Activated gamma-delta T cell treated with Interleukin-2 at 50 U/mL for 16 hours (primary cell): Measurements from ENCODE around the gene MCC.
"Not testable (repeated sequence)": the region's sequence is repeated elsewhere in the genome, so short reads cannot be mapped to it uniquely, and the experiment has no call there.

Source experiments
- DNase-seq: peaks from one replicate; pipeline ENCODE4 v3.0.0-alpha.2; 2020

The MCC gene

DNA sequence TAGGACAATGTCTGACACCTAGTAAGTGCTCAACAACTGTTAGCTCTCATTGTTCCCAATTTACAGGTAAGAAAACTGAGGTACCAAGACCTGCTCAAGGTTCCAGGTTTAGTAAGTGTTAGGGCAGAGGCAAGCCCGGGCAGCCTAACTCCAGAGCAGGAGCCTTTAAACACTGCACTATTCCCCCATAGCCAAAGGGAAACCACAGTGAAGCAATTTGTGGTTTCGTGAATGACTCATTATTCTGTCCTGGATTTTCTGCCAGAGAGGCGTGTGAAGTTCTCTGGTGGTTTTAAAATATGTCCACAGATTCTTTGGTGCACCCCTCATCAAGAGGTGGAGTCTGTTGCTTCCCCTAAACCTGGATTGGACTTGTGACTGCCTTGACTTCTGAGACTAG, 1.0 kb upstream of the MCC start:
- DNase-seq: no peak

DNA sequence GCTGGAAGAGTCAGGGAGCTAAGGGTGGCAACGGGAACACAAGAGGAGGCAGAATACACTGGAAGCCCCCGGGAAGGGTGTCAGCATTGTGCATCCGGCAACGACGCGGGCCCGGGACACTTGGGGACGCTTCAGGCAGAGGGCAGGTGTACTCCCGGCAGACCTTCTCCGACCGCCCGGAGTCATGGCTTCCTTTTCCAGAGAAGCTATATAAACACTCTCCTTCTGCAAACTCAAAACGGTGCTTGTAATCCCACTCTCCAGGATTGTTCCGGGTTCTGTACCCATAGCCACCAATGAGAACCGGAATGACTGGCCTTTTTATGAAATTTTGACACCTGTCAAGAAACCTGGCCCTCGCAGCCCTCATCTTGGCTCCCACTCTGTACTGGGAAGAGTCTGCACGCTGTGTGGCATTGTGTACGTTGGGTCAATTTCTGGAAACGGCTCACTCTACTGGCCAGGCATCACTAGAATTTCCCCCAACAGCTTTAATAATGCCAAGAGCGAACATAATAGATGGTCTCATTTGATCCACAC, 462 bp upstream of the MCC start:
- no peak for DNase-seq

DNA sequence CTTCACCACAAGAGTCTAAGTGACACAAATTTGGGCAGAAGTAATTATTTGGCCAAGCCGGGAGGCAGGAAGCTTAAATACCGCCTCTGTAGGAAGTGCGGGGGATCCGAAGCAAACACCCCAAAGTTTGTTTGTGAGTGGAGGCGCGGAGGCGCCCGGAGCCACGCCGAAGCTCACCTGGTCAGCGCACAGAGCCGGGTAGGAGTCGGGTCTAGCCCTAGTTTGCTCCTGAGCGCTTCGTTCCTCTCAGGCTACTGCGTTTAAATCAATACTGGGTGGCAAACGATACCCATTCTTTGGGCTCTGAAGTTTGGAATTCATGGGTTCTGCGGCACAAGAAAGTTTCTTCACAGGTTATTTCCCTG, 855 bp downstream of the MCC start:
- no peak for DNase-seq

DNA sequence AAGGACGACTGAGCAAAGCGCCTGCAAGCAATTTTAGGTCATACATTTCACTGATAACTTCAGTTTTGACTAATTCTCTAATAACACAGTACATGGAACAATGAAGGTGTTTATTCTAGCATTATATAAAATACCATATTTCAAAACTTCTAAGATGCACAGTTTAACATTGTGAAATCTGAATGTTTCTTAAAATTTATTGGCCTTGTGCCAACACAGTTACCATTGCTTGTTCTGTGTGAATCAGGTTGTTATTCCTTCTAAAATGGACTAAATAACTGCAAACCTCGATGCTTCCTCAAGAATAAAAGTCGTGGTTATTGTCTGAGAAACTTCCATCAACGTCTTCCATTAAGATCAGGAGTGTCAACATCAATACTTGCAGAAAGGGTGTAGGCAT, 8.0 kb downstream of the MCC start:
- no peak for DNase-seq

DNA sequence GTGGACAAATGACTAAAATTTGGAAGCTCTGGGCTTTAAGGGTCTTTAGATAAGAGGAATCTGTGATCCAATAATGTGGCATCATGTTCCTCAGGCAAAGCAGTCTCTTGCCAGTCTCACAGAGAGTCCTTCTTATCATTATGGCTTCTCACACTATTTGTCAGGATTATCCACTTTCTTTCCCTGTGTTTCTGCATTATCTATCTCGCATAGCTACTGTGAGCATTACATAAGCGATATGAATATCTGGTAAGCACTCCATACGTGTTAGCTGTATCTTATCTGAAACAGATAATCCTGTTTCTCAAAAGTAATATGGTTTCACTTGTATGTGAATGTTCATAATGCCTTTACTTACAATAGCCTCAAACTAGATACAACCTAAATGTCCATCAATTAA, 9.6 kb downstream of the MCC start:
- DNase-seq: no peak

DNA sequence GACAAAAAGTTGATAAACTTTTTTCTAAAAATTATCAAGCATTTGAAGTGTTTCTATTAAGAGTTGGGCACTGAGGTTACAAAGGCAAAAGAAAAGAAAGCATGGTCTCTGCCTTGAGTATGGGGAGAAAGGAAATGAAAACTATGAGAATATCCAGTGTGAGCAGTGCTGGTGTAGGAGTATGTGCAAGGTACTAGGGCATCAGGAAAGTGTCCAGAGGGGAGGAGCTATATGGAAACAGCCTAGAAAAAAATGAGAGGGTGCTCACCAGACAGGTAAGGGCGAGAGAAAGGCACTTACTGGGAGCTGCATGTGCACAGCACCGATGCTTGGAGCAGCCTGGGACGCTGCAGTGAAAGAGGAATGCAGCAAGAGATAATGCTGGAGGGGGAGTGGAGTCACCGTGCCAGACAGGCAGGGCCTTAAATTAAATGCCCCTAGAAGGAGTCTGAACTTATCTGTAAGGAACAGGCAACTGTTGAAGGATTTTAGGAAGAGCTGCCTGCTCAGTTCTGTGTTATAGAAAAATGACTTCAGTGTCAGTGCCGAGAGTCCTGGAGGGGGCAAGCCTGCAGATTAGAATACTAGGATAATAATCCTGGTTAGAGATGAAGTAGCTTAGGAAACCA, 14.0 kb downstream of the MCC start:
- DNase-seq: no peak

DNA sequence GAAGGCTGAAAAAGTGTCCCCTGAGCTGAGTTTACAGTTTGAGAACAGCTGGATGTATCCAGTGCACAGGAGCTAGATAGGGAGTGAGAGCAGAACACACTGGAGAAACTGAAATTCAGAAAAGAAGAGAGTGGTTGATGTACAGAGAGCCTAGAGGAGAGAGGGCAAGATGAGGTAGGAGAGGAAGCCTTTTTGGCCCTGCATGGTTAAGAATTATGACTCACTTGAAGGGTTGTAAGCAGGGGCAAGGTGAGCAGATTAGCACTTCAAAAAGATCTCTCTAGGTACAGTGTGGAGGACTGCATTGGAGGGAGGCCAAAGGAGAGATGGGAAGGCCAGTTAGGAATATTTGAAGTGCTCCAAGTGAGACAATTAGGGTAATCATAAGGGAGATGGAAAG, 25.2 kb downstream of the MCC start:
- DNase-seq: no peak

DNA sequence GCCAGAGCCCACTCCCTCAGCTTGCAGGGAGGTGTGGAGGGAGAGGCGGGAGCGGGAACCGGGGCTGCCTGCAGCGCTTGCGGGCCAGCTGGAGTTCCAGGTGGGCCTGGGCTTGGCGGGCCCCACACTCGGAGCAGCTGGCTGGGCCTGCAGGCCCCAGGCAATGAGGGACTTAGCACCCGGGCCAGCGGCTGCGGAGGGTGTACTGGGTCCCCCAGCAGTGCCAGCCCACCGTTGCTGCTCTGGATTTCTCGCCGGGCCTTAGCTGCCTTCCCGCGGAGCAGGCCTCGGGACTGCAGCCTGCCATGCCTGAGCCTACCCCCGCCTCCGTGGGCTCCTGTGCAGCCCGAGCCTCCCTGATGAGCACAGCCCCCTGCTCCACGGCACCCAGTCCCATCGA, 31.1 kb downstream of the MCC start:
- DNase-seq: not testable (repeated sequence)

DNA sequence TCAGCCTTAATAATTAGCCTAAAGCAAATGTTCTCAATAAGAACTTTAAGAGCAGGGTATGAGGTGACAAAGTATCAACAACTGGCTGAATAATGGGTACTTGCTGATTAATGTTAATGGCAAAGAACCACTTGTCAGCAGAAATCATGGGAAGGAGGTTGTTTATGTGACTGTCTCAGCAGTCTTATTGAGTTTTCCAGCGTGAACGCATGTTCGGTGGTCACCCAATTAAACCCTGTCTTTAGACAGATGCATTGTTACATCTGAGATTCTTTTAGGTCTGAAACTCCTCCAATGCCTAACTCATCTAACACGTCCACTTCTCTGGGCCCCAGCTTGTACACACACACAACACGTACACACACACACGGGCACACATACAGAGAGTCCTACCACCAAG, 35.3 kb downstream of the MCC start:
- DNase-seq: no peak

DNA sequence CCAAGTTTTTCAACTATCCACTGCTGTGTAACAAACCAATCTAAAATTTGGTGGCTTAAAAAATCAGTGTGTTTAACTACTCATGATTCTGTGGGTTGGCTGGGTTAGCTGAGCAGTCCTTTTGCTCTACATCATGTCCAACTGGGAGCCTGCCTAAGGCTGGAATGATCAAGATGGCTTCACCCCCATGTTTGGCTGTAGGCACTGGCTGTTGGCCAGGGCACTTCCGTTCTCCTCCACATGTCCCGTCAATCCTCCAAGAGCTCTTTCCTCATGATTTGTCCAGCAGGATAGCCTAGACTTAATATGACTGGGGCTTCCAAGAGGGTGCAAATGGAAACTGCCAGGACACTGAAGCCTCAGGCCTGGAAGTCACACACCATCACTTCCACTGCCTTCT, 36.5 kb downstream of the MCC start:
- DNase-seq: no peak

DNA sequence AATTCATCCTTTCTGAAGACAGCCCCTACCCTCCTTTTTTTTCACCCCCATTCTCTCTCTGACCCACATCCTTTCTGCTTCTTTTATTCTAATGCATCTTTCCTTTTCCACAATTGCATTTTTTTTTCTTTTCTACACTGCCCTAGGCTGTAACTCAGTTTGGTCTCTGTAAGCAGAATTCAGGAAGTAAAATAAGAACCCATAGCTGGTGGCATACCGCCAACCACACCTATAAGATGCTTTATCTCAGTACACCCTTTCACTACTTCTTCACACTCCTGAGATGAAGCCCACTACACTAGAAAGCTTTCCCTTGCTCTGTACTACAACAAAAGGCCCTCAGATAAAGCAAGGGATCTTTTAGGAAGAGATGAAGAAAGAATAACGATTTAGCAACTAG, 37.3 kb downstream of the MCC start:
- no peak for DNase-seq

DNA sequence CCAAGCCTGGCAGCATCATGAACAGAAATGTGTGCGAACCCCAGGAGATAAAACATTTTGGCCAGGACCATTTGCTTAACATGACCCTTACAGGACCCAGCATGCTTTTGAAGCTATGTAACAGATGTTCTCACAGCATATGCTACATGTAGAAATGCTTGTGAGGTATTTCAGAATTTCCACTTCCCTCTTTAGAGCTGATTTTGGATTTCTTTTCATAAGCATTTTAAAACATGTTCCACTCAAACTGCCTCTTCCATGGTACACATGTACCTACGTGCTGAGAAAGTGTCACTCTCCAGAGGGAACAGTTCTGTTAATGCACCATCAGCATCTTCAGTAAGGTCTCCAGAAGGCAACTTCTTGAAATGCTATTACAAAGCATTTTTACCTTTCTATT, 37.8 kb downstream of the MCC start:
- DNase-seq: no peak

DNA sequence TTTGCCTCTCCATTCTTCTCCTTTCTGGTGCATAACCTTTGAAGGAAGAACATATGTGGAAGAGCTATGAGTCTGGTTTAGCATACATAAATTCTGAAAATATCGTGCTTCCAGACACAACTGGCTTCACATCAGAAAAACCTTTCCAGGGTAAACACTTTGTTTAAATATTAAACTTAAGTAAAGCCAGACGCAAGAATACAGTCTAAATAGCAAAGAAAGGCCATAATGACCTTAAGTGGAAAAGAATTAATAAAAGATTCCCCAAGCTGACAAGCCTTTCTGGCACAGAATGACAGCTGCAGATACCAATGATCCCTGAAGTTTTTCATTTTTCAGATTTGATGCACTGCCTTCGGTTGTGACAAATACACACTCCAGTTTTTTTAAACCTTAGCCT, 40.0 kb downstream of the MCC start:
- DNase-seq: no peak

DNA sequence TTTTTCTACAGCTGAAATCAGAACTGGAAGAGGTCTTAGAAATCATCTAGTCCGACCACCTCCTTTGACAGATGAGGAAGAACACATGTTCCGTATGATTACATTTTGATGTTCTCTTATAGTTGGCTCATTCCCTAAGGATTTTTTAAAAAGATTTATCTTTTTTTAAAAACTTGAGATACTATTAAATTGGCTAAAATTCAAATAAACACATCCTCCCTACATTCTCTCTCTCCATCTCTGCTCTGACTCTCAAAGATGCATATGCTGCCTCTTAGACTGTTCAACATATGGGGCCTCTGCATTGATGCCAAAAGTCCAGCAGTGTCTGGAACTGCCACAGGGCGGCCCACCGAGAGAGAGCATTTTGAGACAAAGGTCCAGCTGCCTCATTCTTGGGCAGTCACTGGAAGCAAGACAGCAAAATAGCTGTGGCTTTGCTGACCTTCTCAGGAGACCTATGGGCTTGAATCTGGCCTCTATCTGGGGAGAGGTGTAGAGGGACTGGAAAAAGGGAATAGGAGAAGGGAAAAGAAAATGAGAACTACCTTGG, 40.7 kb downstream of the MCC start:
- DNase-seq: no peak

DNA sequence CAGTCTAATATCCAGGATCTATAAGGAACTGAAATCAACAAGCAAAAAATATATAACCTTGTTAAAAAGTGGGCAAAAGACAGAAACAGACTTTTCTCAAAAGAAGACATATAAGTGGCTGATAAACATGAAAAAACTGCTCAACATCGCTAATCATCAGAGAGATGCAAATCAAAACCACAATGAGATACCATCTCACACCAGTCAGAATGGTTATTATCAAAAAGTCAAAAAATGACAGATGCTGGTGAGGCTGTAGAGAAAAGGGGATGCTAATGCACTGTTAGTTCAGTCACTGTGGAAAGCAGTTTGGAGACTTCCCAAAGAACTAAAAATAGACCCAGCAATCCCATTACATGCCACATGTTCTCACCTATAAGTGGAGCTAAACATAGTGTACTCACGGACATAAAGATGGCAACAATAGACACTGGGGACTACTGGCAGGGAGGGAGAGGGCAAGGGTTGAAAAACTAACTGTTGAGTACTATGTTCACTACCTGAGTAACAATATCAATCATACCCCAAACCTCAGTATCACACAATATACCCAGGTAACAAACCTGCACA, 41.8 kb downstream of the MCC start:
- DNase-seq: no peak

DNA sequence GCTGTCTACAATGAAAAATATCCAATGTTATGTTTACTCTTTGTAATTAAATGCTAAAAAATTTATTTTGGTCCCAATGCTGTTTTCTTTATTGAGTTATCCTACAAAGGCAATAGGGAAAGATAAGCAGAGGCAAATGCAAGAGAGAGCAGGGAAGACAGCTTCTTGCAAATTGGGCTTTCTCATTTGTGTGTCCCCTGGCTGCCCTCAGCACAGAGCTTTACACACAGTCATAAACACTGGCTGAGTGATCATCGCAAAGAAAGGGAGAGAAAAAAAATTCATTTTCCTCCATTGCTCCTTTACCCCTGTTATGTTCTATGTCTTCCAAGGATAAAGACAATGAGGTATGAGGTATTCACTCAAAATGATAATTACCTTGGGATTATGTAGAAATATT, 51.1 kb downstream of the MCC start:
- DNase-seq: no peak

DNA sequence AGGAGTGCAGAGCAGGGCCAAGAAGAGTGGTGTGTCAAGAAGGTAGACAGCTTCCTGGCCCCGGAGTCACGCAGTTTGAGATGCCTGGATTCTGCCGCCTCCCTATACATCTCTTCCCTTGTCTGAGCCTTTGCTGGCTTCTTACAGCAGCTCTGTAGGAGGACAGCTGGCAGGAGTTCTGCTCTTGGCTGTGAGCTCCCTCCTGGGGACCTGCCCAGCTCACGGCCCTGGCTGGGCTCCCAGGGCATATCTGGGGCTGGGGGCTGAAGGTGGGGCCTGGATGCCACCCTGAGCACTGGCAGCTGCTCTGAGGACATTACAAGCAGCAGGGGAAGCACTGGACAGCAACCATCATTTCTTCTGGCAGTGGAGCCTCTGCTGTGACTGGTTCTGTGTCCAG, 52.7 kb downstream of the MCC start:
- DNase-seq: no peak

DNA sequence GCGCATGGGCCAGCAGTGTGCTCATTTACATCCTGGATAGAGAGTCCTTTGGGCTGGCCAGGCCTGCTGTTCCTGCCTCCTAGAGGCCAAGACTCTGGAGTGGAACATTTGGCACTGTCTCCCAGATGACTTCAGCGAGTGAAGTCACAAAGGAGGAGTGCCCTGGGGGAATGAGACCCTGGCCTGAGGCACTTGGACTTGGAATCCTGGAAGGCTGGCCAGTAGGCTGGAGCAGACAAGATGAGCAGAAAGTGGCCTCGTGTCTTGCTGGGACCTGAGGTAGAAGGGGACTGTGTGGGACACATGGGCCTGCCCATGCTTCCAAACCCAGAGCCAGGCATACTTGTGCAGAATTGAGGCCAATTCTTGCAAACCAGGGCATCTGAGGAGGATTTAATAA, 53.4 kb downstream of the MCC start, which contains the start of gene TSSK1B:
TSSK1B (minus strand) TSS at position 101 of the 400 bp plus-strand sequence. CDS start 150 bp downstream, outside the sequence.
- no peak for DNase-seq

DNA sequence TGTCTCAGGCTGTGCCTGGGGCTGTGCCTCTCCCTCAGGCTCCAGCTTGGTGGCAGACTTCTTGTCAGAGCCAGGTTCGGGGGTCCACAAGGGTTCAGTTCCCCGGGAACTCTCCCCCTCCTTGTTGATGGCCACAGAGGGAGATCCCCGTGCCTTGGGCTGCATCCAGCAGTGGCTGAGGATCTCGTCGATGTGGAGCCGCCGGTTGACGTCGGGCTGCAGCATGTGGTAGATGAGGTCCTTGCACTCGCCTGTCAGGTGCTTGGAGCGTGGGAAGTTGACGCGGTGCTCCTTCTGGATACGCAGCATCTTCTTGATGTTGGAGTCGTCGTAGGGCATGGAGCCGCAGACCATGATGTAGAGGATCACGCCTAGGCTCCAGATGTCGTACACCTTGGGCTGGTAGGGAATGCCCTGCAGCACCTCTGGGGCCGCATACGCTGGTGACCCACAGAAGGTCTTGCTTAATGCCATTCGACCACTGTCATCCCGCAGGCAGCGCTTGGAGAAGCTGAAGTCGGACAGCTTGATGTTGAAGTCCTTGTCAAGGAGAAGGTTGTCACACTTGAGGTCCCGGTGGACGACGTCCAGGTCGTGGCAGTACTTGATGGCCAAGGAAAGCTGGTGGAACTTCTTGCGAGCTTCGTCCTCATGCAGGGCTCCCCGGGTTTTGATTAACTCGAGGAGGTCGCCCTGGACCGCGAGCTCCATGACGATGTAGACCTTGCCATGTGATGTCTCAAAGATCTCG, 54.2 kb downstream of the MCC start:
- no peak for DNase-seq

DNA sequence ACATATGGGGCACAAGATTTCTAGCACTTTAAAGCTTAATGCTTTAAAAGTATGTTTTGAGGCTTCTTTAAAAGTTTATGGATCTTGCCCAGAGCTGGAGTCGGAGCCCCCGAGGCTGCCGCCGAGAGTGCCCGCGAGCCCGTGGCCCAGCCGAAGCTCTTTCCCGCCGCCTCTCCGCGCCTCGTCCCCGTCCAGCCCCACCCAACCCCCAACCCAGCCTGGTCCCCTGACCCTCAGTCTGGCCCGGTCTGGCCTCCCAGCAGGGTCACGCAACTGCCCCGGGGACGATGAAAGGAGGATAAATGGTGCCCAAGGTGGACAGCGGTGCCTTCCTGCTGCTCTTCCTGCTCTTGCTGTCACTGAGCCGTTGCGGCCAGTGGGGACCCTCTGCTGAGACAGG, 55.2 kb downstream of the MCC start:
- no peak for DNase-seq

DNA sequence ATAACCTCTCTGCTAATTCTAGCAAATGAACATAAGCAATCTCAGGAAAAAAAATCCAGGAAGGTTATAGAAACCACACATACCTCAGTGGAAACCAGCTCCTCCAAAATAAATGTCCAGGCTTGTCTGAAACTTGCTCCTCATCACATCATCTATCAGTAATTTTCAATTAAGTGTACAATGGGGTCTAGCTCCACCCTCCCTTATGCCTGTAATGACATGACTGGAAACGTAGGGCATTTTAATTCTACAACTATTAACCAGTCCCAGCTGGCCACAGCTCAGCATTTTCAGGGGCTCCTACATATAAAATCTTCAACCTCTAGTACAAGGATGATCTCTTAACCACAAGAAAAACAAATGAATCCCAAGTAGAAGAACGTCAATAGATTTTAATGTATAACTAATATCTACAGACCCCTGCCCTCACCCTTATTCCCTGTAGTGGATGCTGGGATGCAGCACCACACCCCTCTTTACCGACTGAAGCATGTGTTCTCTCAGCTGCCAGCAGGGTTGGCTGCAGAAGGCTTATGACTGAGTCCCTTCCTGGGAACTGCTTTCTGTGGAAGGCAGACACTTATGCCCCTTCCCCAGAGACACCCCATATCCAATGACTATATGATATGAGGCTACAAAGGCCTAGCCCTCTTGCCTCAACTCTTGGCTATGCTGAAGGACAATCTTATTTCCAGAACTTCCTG, 60.2 kb downstream of the MCC start:
- no peak for DNase-seq

DNA sequence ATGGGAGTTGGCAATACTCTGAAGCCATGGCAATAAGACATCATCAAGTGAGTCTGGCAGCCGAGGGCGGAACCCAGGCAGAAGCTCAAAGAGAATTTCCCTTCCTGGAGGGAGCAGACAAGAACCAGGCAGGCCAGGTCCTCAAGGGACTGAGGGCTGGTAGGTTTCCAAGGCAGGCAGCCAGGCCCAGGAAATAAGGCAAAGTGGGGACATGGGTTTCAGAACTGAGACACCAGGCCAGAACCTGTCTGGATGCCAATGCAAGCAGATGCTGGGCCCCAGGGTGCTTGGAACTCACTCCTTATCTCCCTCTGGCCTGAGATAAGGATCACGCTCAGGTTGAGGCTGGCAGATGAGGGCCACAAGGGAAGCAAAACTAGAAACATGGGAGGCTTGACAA, 62.3 kb downstream of the MCC start:
- no peak for DNase-seq

DNA sequence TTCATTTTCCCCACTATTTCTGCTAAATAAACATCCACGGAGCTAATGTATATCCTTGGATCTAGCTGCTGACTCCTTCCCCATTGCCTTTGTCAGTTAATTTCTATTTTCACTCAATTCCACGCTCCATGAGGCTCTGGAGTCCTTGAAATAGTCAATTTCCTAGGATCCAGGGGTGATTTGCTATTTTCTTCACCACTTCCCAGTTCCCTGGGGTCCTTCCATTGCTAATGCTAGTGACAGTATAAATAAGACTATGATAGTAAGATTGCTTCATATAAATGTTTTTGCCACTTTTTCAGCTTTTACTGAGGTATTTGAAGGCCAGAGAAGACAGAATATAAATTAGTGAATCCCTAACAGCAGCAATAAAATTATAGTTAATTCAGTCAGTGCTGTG, 66.6 kb downstream of the MCC start:
- no peak for DNase-seq
